Endothelial cell of umbilical vein (primary cell): ENCODE data around the gene NXPE1. TPM values are rescaled to one million over a fixed set of nuclear protein-coding genes. Genes with fewer than 3 reads are reported as not detected.

Experiments
- BruUV-seq: library from RNA; stranded (reverse); fragments of 400-500 nt; replicated peaks from 2 replicates; lab custom pipeline; 2021; lab: Mats Ljungman, UMichigan
- CTCF ChIA-PET: fragments of 300-600, 350-600 bp; sonication (Branson Sonifier 250); formaldehyde crosslinking; loops from one replicate; lab custom pipeline; 2021; ENCODE audit warnings: antibody characterized with exemption, inconsistent platforms; lab: Charles Lee
- POLR2A ChIA-PET: fragments of 300-600, 350-600 bp; sonication (Branson Sonifier 250); formaldehyde crosslinking; loops from one replicate; lab custom pipeline; 2021; ENCODE audit warnings: antibody characterized with exemption, inconsistent platforms; lab: Charles Lee
- DNase-seq: peaks from one replicate; pipeline ENCODE4 v3.0.0-alpha.2; 2011; ENCODE audit warnings: low read depth, low spot score
- FAIRE-seq: peaks from 2 replicates; lab custom pipeline; 2011; peaks lifted over from hg19 to GRCh38; lab: Jason Lieb, UNC
- H2AFZ ChIP-seq: 2 replicates; pipeline ENCODE4 v1.6.0; 2012; ENCODE audit warnings: low read depth, low read length, control low read depth, inconsistent platforms
- H3K27ac ChIP-seq: 2 replicates; pipeline ENCODE4 v1.5.1; 2011; ENCODE audit warnings: low read depth, mild to moderate bottlenecking, control low read depth, low read length, moderate library complexity; ENCODE audit not compliant: insufficient read depth
- H3K27me3 ChIP-seq, 2 experiments: 2 replicates each; pipeline versions ENCODE4 v1.6.0 to v1.6.1; 2011; ENCODE audit warnings: low read length in 2 of 2, mixed read lengths in 1 of 2; ENCODE audit not compliant: control insufficient read depth in 2 of 2, insufficient read depth in 2 of 2
- H3K36me3 ChIP-seq, 2 experiments: 2 replicates in 1 of 2; 3 replicates in 1 of 2; pipeline ENCODE4 v1.5.1; 2011; ENCODE audit warnings: low read length in 2 of 2, mild to moderate bottlenecking in 1 of 2, moderate library complexity in 1 of 2; ENCODE audit not compliant: control insufficient read depth in 2 of 2, insufficient read depth in 2 of 2; ENCODE audit errors: extremely low read depth in 1 of 2
- H3K4me1 ChIP-seq: 3 replicates; pipeline ENCODE4 v1.5.1; 2011; ENCODE audit warnings: mild to moderate bottlenecking, low read length; ENCODE audit not compliant: control insufficient read depth, insufficient read depth; ENCODE audit errors: extremely low read depth
- H3K4me2 ChIP-seq: 2 replicates; pipeline ENCODE4 v1.6.1; 2011; ENCODE audit warnings: low read length, control low read depth, mixed read lengths; ENCODE audit not compliant: insufficient read depth
- H3K4me3 ChIP-seq, 3 experiments: fragments of 200-600 bp in 1 of 3; sonication (generic), shearing (Covaris generic) in 1 of 3; replicated peaks in 1 of 3; 2 replicates each; pipeline ENCODE4 v1.5.1; 2011 to 2016; ENCODE audit warnings: control low read depth in 3 of 3, low read length in 3 of 3, mild to moderate bottlenecking in 2 of 3, inconsistent platforms in 1 of 3, low read depth in 1 of 3, moderate library complexity in 1 of 3; ENCODE audit not compliant: insufficient read depth in 1 of 3
- H3K79me2 ChIP-seq: 2 replicates; pipeline ENCODE4 v1.6.0; 2012; ENCODE audit warnings: low read length, inconsistent platforms; ENCODE audit not compliant: control insufficient read depth, insufficient read depth
- H3K9ac ChIP-seq: replicated peaks from 2 replicates; pipeline ENCODE3; 2011; ENCODE audit warnings: low read length, control low read depth; ENCODE audit not compliant: insufficient read depth; ENCODE audit errors: extremely low read depth
- H3K9me1 ChIP-seq: replicated peaks from 3 replicates; pipeline ENCODE4 v1.6.0; 2011; ENCODE audit warnings: mild to moderate bottlenecking, low read length; ENCODE audit not compliant: control insufficient read depth, insufficient read depth; ENCODE audit errors: extremely low read depth
- H3K9me3 ChIP-seq: replicated peaks from 2 replicates; pipeline ENCODE4 v1.5.1; 2012; ENCODE audit warnings: low read length, inconsistent platforms; ENCODE audit not compliant: control insufficient read depth, insufficient read depth
- H4K20me1 ChIP-seq: replicated peaks from 2 replicates; pipeline ENCODE3; 2011; ENCODE audit warnings: mild to moderate bottlenecking, low read length; ENCODE audit not compliant: control insufficient read depth, insufficient read depth; ENCODE audit errors: extremely low read depth
- EZH2 ChIP-seq: IDR thresholded peaks from 2 replicates; pipeline ENCODE4 v1.6.1; 2012; ENCODE audit warnings: borderline replicate concordance, low read depth, mild to moderate bottlenecking, moderate library complexity, low read length, inconsistent platforms; ENCODE audit not compliant: severe bottlenecking
- FOS ChIP-seq: IDR thresholded peaks from 2 replicates; pipeline ENCODE4 v1.6.1; 2011; ENCODE audit warnings: mild to moderate bottlenecking, low read length, moderate library complexity, borderline replicate concordance; ENCODE audit not compliant: insufficient read depth
- GATA2 ChIP-seq: IDR thresholded peaks from 2 replicates; pipeline ENCODE4 v1.7.0; 2011; ENCODE audit warnings: low read depth, mild to moderate bottlenecking, moderate library complexity, mixed read lengths, low read length; ENCODE audit not compliant: insufficient read length, insufficient read depth
- JUN ChIP-seq: IDR thresholded peaks from 2 replicates; pipeline ENCODE4 v1.6.1; 2011; ENCODE audit warnings: borderline replicate concordance, low read depth; ENCODE audit not compliant: insufficient read length, insufficient read depth
- MAX ChIP-seq: IDR thresholded peaks from 2 replicates; pipeline ENCODE4 v1.6.1; 2011; ENCODE audit not compliant: insufficient read depth, insufficient read length
- MYC ChIP-seq: IDR thresholded peaks from one replicate; pipeline ENCODE4 v1.6.1; 2011; ENCODE audit warnings: mild to moderate bottlenecking, low read depth, low read length
- POLR2A ChIP-seq: IDR thresholded peaks from 2 replicates; pipeline ENCODE4 v1.6.1; 2012; ENCODE audit warnings: low read depth, mild to moderate bottlenecking, control low read depth, low read length
- POLR2AphosphoS5 ChIP-seq: IDR thresholded peaks from 2 replicates; pipeline ENCODE4 v1.6.1; 2012; ENCODE audit warnings: low read depth, mild to moderate bottlenecking, control low read depth, low read length, moderate library complexity; ENCODE audit not compliant: insufficient read depth
- dilution Hi-C: fragments of 300-500 bp; cut with MboI; formaldehyde crosslinking; loops from one replicate; pipeline ENCODE4 v1.15.0; 2019; ENCODE audit warnings: low sequenced_read_pairs; ENCODE audit not compliant: extremely low pct_ligation_motif_present
- intact Hi-C: fragments of 100-400 bp; cut with micrococcal nuclease; formaldehyde crosslinking; loops from one replicate; pipeline ENCODE4 v1.10.0; 2022
- polyA plus RNA-seq, 4 experiments: library from polyadenylated mRNA; depleted of rRNA in 3 of 4; stranded (reverse) in 3 of 4; unstranded in 1 of 4; fragments of >200 nt; gene quantifications; 2 replicates each; pipeline versions ENCODE4 v1.2.1 to v1.2.3, GENCODE V29; 2011 to 2012; ENCODE audit warnings: missing spikeins in 1 of 4
- total RNA-seq: library from RNA; stranded (reverse); gene quantifications from 2 replicates; pipeline ENCODE4 v1.2.3, GENCODE V29; 2021
- TF ChIP-seq, protein P1 (sequence below), 2 donors: IDR thresholded peaks; 1 replicate in 1 of 2; 2 replicates in 1 of 2; pipeline ENCODE4 v1.5.1; 2011; ENCODE audit warnings: low read length in 2 of 2, mild to moderate bottlenecking in 2 of 2, moderate library complexity in 2 of 2, control low read depth in 1 of 2, inconsistent platforms in 1 of 2, low read depth in 1 of 2; ENCODE audit not compliant: insufficient read depth in 1 of 2; ENCODE audit errors: extremely low read depth in 1 of 2

The NXPE1 gene
- total and polyA plus RNA-seq, 2 donors (not counting 3 experiments of a cell fraction or from before 2014, with no cell fraction given) = not detected

GRCh38 chr11:114564831-114565230 lies 5.2 kb upstream of the NXPE1 start:
- no peaks in the 10 kb centered on the region for H3K9me1 ChIP-seq
- no peak for TF ChIP-seq POLR2AphosphoS5
- TF ChIP-seq MYC = no peak
- no peak for TF ChIP-seq MAX
- TF ChIP-seq GATA2 = no peak
- TF ChIP-seq FOS = no peak
- no peak for TF ChIP-seq EZH2
- no peak for TF ChIP-seq POLR2A
- TF ChIP-seq, protein P1, sequence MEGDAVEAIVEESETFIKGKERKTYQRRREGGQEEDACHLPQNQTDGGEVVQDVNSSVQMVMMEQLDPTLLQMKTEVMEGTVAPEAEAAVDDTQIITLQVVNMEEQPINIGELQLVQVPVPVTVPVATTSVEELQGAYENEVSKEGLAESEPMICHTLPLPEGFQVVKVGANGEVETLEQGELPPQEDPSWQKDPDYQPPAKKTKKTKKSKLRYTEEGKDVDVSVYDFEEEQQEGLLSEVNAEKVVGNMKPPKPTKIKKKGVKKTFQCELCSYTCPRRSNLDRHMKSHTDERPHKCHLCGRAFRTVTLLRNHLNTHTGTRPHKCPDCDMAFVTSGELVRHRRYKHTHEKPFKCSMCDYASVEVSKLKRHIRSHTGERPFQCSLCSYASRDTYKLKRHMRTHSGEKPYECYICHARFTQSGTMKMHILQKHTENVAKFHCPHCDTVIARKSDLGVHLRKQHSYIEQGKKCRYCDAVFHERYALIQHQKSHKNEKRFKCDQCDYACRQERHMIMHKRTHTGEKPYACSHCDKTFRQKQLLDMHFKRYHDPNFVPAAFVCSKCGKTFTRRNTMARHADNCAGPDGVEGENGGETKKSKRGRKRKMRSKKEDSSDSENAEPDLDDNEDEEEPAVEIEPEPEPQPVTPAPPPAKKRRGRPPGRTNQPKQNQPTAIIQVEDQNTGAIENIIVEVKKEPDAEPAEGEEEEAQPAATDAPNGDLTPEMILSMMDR (IDR thresholded peaks at IDR 0.05; ENCODE audit: extremely low read depth in 1 of 2, insufficient read depth in 1 of 2, low read depth in 1 of 2, low read length in 2 of 2) = no peak
- no peak for TF ChIP-seq JUN
- no peak overlapping the region for H2AFZ ChIP-seq
- CTCF ChIA-PET = no interaction called here
- no TSS peak for BruUV-seq
- H3K27ac ChIP-seq = no peak overlapping the region
- intact Hi-C loops = loop anchor here (10.0 kb wide), 1 partner anchor 280 kb away; no protein-coding TSS in a partner anchor
- H3K27me3 ChIP-seq = no peaks in the 10 kb centered on the region
- H3K9me3 ChIP-seq = no peaks in the 10 kb centered on the region
- H3K4me2 ChIP-seq = no peak overlapping the region
- H3K36me3 ChIP-seq = no peaks in the 10 kb centered on the region
- FAIRE-seq (peak; percentile 59), DNase-seq (peak; percentile 13)
- no peak overlapping the region for H3K4me3 ChIP-seq
- H3K9ac ChIP-seq = no peak overlapping the region
- H4K20me1 ChIP-seq = no peaks in the 10 kb centered on the region
- dilution Hi-C loops = no loop called here
- POLR2A ChIA-PET = no interaction called here
- no peaks in the 10 kb centered on the region for H3K79me2 ChIP-seq
- H3K4me1 ChIP-seq = peaks cover 20% of the 10 kb centered on the region
